Neuronal stem cell (in vitro differentiated cells): ENCODE measurements around the gene AGO3.
"Not testable (repeated sequence)": the region's sequence is repeated elsewhere in the genome, so short reads cannot be mapped to it uniquely, and the experiment has no call there.

Experiments
- DNase-seq: peaks from one replicate; pipeline ENCODE4 v3.0.0-alpha.2; 2013; ENCODE audit warnings: low spot score
- H2AFZ ChIP-seq: one replicate; pipeline ENCODE4 v1.6.1; 2013; ENCODE audit warnings: mild to moderate bottlenecking, low read length, inconsistent platforms
- H2AK5ac ChIP-seq: 2 replicates; pipeline ENCODE4 v1.6.1; 2013; ENCODE audit warnings: low read depth, mild to moderate bottlenecking, inconsistent platforms, low read length, moderate library complexity, mixed read lengths
- H2BK120ac ChIP-seq: 2 replicates; pipeline ENCODE4 v1.6.1; 2013; ENCODE audit warnings: low read depth, mild to moderate bottlenecking, inconsistent platforms, low read length, moderate library complexity, mixed read lengths
- H2BK12ac ChIP-seq: one replicate; pipeline ENCODE4 v1.6.1; 2013; ENCODE audit warnings: low read length, inconsistent platforms
- H2BK15ac ChIP-seq: 2 replicates; pipeline ENCODE4 v1.6.1; 2013; ENCODE audit warnings: mild to moderate bottlenecking, low read length, inconsistent platforms, mixed read lengths
- H2BK5ac ChIP-seq: one replicate; pipeline ENCODE4 v1.6.1; 2013; ENCODE audit warnings: inconsistent platforms, mild to moderate bottlenecking, low read length, moderate library complexity
- H3K14ac ChIP-seq: one replicate; pipeline ENCODE4 v1.6.1; 2013; ENCODE audit warnings: low read length, inconsistent platforms
- H3K18ac ChIP-seq: 2 replicates; pipeline ENCODE4 v1.6.1; 2013; ENCODE audit warnings: low read length, inconsistent platforms
- H3K23ac ChIP-seq: 2 replicates; pipeline ENCODE4 v1.6.1; 2013; ENCODE audit warnings: low read depth, mild to moderate bottlenecking, mixed read lengths, low read length, inconsistent platforms; ENCODE audit not compliant: poor library complexity
- H3K27ac ChIP-seq: replicated peaks from 3 replicates; pipeline ENCODE4 v1.5.1; 2013; ENCODE audit warnings: low read length, inconsistent platforms
- H3K27me3 ChIP-seq, 3 experiments: 2 replicates each; pipeline ENCODE4 v1.6.1; 2013; ENCODE audit warnings: low read length in 3 of 3, mild to moderate bottlenecking in 2 of 3, inconsistent platforms in 1 of 3, low read depth in 1 of 3, mixed read lengths in 1 of 3, moderate library complexity in 1 of 3; ENCODE audit not compliant: control insufficient read depth in 3 of 3, insufficient read depth in 3 of 3
- H3K36me3 ChIP-seq, 2 donors: replicated peaks in 1 of 2; 2 replicates each; pipeline ENCODE4 v1.6.1; 2013; ENCODE audit warnings: low read length in 2 of 2; ENCODE audit not compliant: control insufficient read depth in 2 of 2, insufficient read depth in 2 of 2
- H3K4ac ChIP-seq: 2 replicates; pipeline ENCODE4 v1.6.1; 2013; ENCODE audit warnings: inconsistent platforms, mild to moderate bottlenecking, low read length, moderate library complexity
- H3K4me1 ChIP-seq, 2 donors: 1 replicate in 1 of 2; 2 replicates in 1 of 2; pipeline ENCODE4 v1.6.1; 2013; ENCODE audit warnings: low read length in 2 of 2, low read depth in 1 of 2; ENCODE audit not compliant: control insufficient read depth in 2 of 2, insufficient read depth in 1 of 2
- H3K4me2 ChIP-seq: one replicate; pipeline ENCODE4 v1.6.1; 2013; ENCODE audit warnings: mild to moderate bottlenecking, low read length, inconsistent platforms; ENCODE audit not compliant: insufficient read depth, poor library complexity, severe bottlenecking
- H3K4me3 ChIP-seq, 2 donors: 2 replicates each; pipeline ENCODE4 v1.5.1; 2013; ENCODE audit warnings: low read length in 2 of 2, mild to moderate bottlenecking in 2 of 2, inconsistent platforms in 1 of 2, moderate library complexity in 1 of 2
- H3K79me1 ChIP-seq: one replicate; pipeline ENCODE4 v1.6.1; 2013; ENCODE audit warnings: low read depth, mild to moderate bottlenecking, inconsistent platforms, low read length, moderate library complexity
- H3K9ac ChIP-seq: one replicate; pipeline ENCODE4 v1.6.1; 2013; ENCODE audit warnings: mild to moderate bottlenecking, low read depth, low read length, inconsistent platforms; ENCODE audit not compliant: poor library complexity
- H3K9me3 ChIP-seq, 2 donors: replicated peaks in 1 of 2; 2 replicates each; pipeline versions ENCODE3 to v1.6.1; 2013; ENCODE audit warnings: low read length in 2 of 2, mild to moderate bottlenecking in 2 of 2, inconsistent platforms in 1 of 2, low read depth in 1 of 2, mixed read lengths in 1 of 2, moderate library complexity in 1 of 2; ENCODE audit not compliant: control insufficient read depth in 2 of 2, insufficient read depth in 1 of 2
- H4K8ac ChIP-seq: one replicate; pipeline ENCODE4 v1.6.1; 2013; ENCODE audit warnings: low read depth, mild to moderate bottlenecking, inconsistent platforms, low read length, moderate library complexity
- H4K91ac ChIP-seq: one replicate; pipeline ENCODE4 v1.6.1; 2013; ENCODE audit warnings: low read length, low read depth, mild to moderate bottlenecking, inconsistent platforms; ENCODE audit not compliant: poor library complexity
- WGBS, 2 donors: extraction: QIAGEN DNeasy Blood & Tissue Kit; methylation state at CpG; one replicate each; pipeline ENCODE4 v1.1.7; 2013; ENCODE audit warnings: missing lambda C conversion rate in 2 of 2, mixed read lengths in 1 of 2; ENCODE audit not compliant: insufficient read length in 2 of 2, insufficient replicate concordance in 1 of 2; ENCODE audit errors: extremely low coverage in 2 of 2; 5-methylcytosine and 5-hydroxymethylcytosine counted together

The AGO3 gene

GRCh38 chr1:36014722-36015220, 83.9 kb downstream of the AGO3 start:
- Histone ChIP-seq H3K23ac (no peak overlapping the region), H3K36me3 (peaks cover 6 to 89% of the 10 kb centered on the region in 2 donors), H3K9me3 (no peaks in the 10 kb centered on the region), H3K18ac (no peak overlapping the region), H2AK5ac (no peak overlapping the region), H4K91ac (no peak overlapping the region), H3K14ac (no peak overlapping the region), H3K27ac (no peak overlapping the region), H3K27me3 (no peaks in the 10 kb centered on the region), H3K9ac (no peak overlapping the region), H4K8ac (no peak overlapping the region), H3K4me1 (no peaks in the 10 kb centered on the region), H3K4me2 (no peak overlapping the region), H3K4me3 (no peak overlapping the region), H2BK15ac (no peak overlapping the region), H2BK120ac (no peak overlapping the region), H3K79me1 (no peaks in the 10 kb centered on the region), H2BK12ac (no peak overlapping the region), H2BK5ac (no peak overlapping the region), H3K4ac (no peak overlapping the region), H2AFZ (no peak overlapping the region)
- no CpG with 5 or more reads among the region's 2 CpGs for WGBS, 2 donors
- DNase-seq: no peak

GRCh38 chr1:36016686-36017085, 85.8 kb downstream of the AGO3 start:
- H3K9me3 ChIP-seq: no peaks in the 10 kb centered on the region
- H2AFZ ChIP-seq: no peak overlapping the region
- H3K4me3 ChIP-seq: no peak overlapping the region

GRCh38 chr1:36023098-36023769, 92.3 kb downstream of the AGO3 start:
- Histone ChIP-seq H3K18ac (no peak overlapping the region), H2AFZ (no peak overlapping the region), H3K4me2 (no peak overlapping the region), H3K36me3 (peaks cover 4 to 94% of the 10 kb centered on the region in 2 donors), H3K4me3 (no peak overlapping the region), H2BK12ac (no peak overlapping the region), H3K27me3 (no peaks in the 10 kb centered on the region), H3K9ac (no peak overlapping the region), H3K79me1 (no peaks in the 10 kb centered on the region), H3K4me1 (no peaks in the 10 kb centered on the region), H4K91ac (no peak overlapping the region), H3K14ac (no peak overlapping the region), H2BK5ac (no peak overlapping the region), H2BK120ac (no peak overlapping the region), H3K27ac (no peak overlapping the region), H3K23ac (no peak overlapping the region), H2BK15ac (no peak overlapping the region), H3K9me3 (peaks cover 0 to 9% of the 10 kb centered on the region in 2 donors), H2AK5ac (no peak overlapping the region), H3K4ac (no peak overlapping the region), H4K8ac (no peak overlapping the region)
- no CpG with 5 or more reads among the region's 5 CpGs for WGBS, 2 donors
- DNase-seq: no peak

More at GRCh38 chr1:36016686-36017085, 85.8 kb downstream of the AGO3 start:
- Histone ChIP-seq H3K4me2 (no peak overlapping the region), H4K8ac (no peak overlapping the region), H3K23ac (no peak overlapping the region), H4K91ac (no peak overlapping the region), H3K4ac (no peak overlapping the region), H3K27ac (no peak overlapping the region), H3K9ac (no peak overlapping the region), H2BK120ac (no peak overlapping the region), H3K27me3 (no peaks in the 10 kb centered on the region), H3K79me1 (no peaks in the 10 kb centered on the region), H2BK15ac (no peak overlapping the region), H3K14ac (no peak overlapping the region), H3K36me3 (peaks cover 6 to 94% of the 10 kb centered on the region in 2 donors), H3K18ac (no peak overlapping the region), H2BK5ac (no peak overlapping the region), H2BK12ac (no peak overlapping the region), H3K4me1 (no peaks in the 10 kb centered on the region), H2AK5ac (no peak overlapping the region)
- no peak for DNase-seq
- WGBS, 2 donors: no CpG with 5 or more reads among the region's 2 CpGs

GRCh38 chr1:36024024-36024423, 93.1 kb downstream of the AGO3 start:
- H3K36me3 ChIP-seq: peaks cover 5 to 93% of the 10 kb centered on the region in 2 donors
- not testable (repeated sequence) for H3K23ac ChIP-seq, H3K4me1 ChIP-seq, H3K9ac ChIP-seq, H4K91ac ChIP-seq, H2BK5ac ChIP-seq, H3K79me1 ChIP-seq, H3K18ac ChIP-seq, H3K4me3 ChIP-seq, H2BK15ac ChIP-seq, H3K27ac ChIP-seq, H4K8ac ChIP-seq, H3K4me2 ChIP-seq, H3K9me3 ChIP-seq, H3K4ac ChIP-seq, H3K14ac ChIP-seq, H2BK12ac ChIP-seq, H2AFZ ChIP-seq, H2BK120ac ChIP-seq, H3K27me3 ChIP-seq, H2AK5ac ChIP-seq, DNase-seq
- WGBS, 2 donors: no CpG with 5 or more reads among the region's 3 CpGs
